ENCODE results near the gene FOXL2NB.

DNA sequence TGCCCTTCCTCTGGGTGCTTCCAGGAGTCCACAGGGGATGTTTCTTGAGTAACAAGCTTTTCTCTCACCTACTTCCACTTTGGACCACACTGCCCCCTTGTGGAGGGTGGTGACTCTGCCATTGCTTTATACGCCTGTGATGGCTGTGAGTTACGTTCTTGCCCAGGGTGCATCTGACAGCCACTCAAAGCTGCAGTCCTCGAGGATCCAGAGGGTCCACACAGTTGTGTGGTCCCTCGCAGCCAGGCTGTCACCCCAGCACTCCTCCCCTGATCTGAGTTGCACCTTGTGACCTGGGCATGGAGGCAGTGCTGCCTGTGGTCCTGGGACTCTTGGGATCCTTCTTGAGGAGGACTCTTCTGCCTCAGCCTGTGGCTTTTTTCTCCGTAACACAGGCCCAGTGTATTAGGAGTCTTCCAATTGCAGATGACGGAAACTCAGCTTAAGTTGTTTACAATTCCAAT is 23.5 kb upstream of the FOXL2NB start:
- TF ChIP-seq, protein P1, sequence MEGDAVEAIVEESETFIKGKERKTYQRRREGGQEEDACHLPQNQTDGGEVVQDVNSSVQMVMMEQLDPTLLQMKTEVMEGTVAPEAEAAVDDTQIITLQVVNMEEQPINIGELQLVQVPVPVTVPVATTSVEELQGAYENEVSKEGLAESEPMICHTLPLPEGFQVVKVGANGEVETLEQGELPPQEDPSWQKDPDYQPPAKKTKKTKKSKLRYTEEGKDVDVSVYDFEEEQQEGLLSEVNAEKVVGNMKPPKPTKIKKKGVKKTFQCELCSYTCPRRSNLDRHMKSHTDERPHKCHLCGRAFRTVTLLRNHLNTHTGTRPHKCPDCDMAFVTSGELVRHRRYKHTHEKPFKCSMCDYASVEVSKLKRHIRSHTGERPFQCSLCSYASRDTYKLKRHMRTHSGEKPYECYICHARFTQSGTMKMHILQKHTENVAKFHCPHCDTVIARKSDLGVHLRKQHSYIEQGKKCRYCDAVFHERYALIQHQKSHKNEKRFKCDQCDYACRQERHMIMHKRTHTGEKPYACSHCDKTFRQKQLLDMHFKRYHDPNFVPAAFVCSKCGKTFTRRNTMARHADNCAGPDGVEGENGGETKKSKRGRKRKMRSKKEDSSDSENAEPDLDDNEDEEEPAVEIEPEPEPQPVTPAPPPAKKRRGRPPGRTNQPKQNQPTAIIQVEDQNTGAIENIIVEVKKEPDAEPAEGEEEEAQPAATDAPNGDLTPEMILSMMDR (IDR thresholded peaks at IDR 0.05): peak; percentile 68 to 87
- no peak for TF ChIP-seq EP300 (IDR thresholded peaks at IDR 0.05)
